HepG2 (cell line): ENCODE results near the gene WDR86.

Source experiments
- CTCF ChIP-seq: sonication (generic); formaldehyde crosslinking; IDR thresholded peaks from 2 replicates; pipeline ENCODE4 v1.5.0; 2020; ENCODE audit warnings: mild to moderate bottlenecking, missing genetic modification reagents, moderate library complexity
- MAFG ChIP-seq: sonication (generic); formaldehyde crosslinking; IDR thresholded peaks from 2 replicates; pipeline ENCODE4 v1.5.1; 2020; ENCODE audit warnings: mild to moderate bottlenecking, missing genetic modification reagents
- MBNL3 ChIP-seq: fragments of 250-450 bp; sonication (Bioruptor Pico); conservative IDR thresholded peaks from 2 replicates; pipeline ENCODE4 v1.8.0; 2022; ENCODE audit warnings: mild to moderate bottlenecking, inconsistent platforms
- SKI ChIP-seq: fragments of 450-650 bp; IDR thresholded peaks from one replicate; pipeline ENCODE4 v1.6.1; 2018; ENCODE audit warnings: mild to moderate bottlenecking; ENCODE audit not compliant: partially characterized antibody
- SP1 ChIP-seq, 2 experiments: fragments of 450-650 bp in 1 of 2; sonication (generic) in 1 of 2; formaldehyde crosslinking in 1 of 2; IDR thresholded peaks; 2 replicates each; pipeline versions ENCODE4 v1.4.0 to v1.6.1; 2016 to 2020; ENCODE audit warnings: missing genetic modification reagents in 1 of 2
- TAF1 ChIP-seq: sonication (generic); formaldehyde crosslinking; IDR thresholded peaks from 2 replicates; pipeline ENCODE4 v1.4.0; 2020; ENCODE audit warnings: missing genetic modification reagents
- ZSCAN20 ChIP-seq: sonication (generic); formaldehyde crosslinking; IDR thresholded peaks from 2 replicates; pipeline ENCODE4 v1.4.0; 2020; ENCODE audit warnings: missing genetic modification reagents, mild to moderate bottlenecking, borderline replicate concordance
- TF ChIP-seq, protein P1 (sequence below): sonication (generic); formaldehyde crosslinking; IDR thresholded peaks from 2 replicates; pipeline ENCODE4 v1.8.1; 2023; ENCODE audit warnings: missing genetic modification reagents, inconsistent platforms, borderline replicate concordance
- TF ChIP-seq, protein P2 (sequence below): sonication (generic); formaldehyde crosslinking; IDR thresholded peaks from 2 replicates; pipeline ENCODE4 v1.8.1; 2023; ENCODE audit warnings: mild to moderate bottlenecking, missing genetic modification reagents, borderline replicate concordance

DNA sequence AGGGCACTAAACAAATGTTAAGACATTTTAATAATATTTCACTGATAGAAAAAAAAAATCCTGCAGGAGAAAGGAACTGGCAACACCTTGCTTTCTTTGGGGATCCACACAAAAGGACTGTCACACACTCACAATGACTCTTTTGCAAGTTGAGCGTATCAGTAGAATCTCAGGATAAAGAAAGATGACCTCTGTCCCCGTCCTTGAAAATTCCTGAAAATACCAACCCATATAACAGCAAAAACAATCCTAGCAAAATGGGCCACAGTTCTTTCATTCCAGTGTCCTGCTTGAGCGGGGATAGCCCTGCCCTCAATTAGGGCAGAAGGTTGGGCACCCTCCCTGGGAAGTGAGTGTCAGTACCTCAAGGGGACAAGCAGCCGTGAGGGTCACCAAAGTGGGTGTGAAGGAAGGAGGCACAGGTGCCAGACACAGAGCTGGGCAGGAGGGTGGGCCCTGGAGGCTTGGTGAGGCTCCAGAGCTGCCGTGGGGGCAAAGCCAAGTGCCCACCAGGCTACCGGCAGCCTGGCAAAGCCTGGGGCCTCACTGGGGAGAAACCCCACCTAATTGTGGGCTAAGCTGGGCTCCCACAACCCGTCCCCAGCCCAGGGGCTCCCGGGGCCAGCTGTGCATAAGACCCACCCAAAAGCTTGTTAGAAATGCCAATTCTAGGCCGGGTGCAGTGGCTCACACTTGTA lies 2.8 kb downstream of the WDR86 start:
- TF ChIP-seq, protein P1, sequence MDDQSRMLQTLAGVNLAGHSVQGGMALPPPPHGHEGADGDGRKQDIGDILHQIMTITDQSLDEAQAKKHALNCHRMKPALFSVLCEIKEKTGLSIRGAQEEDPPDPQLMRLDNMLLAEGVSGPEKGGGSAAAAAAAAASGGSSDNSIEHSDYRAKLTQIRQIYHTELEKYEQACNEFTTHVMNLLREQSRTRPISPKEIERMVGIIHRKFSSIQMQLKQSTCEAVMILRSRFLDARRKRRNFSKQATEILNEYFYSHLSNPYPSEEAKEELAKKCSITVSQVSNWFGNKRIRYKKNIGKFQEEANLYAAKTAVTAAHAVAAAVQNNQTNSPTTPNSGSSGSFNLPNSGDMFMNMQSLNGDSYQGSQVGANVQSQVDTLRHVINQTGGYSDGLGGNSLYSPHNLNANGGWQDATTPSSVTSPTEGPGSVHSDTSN (CRISPR knock-in tag), result no peak
- TF ChIP-seq MBNL3 (CRISPR knock-in tag) (no peak), SKI (no peak), ZSCAN20 (CRISPR knock-in tag) (no peak), TAF1 (CRISPR knock-in tag) (no peak), MAFG (CRISPR knock-in tag) (no peak), SP1 (IDR thresholded peaks at IDR 0.05) (no peak), SP1 (CRISPR knock-in tag; IDR thresholded peaks at IDR 0.05) (no peak), CTCF (CRISPR knock-in tag) (no peak)
- TF ChIP-seq, protein P2, sequence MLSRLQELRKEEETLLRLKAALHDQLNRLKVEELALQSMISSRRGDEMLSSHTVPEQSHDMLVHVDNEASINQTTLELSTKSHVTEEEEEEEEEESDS (CRISPR knock-in tag), result no peak
